ENCODE measurements around the gene TATDN2.

GRCh38 chr3:10280571-10280970, 32.3 kb downstream of the TATDN2 start:
- TF ChIP-seq CTCF (conservative IDR thresholded peaks at IDR 0.05; ENCODE audit: low read depth, low read length) (no peak), EZH2phosphoT487 (IDR thresholded peaks at IDR 0.05; ENCODE audit: borderline replicate concordance, low read length) (no peak)

Measured in PC-3 (cell line).